Body of pancreas (tissue), 4 donors: Measurements from ENCODE around the gene APH1B.

Source experiments
- POLR2A ChIP-seq, 3 donors: fragments of 450-650 bp; IDR thresholded peaks; one replicate each; pipeline ENCODE4 v1.6.1; 2016; ENCODE audit warnings: antibody characterized with exemption in 3 of 3, mild to moderate bottlenecking in 2 of 3
- TF ChIP-seq, protein P1 (sequence below), 7 experiments: fragments of 450-650 bp in 4 of 7; fragments of 200-600 bp in 3 of 7; sonication (generic) in 3 of 7; IDR thresholded peaks; one replicate each; pipeline ENCODE4 v1.5.1; 2016 to 2019; ENCODE audit warnings: antibody characterized with exemption in 7 of 7

DNA sequence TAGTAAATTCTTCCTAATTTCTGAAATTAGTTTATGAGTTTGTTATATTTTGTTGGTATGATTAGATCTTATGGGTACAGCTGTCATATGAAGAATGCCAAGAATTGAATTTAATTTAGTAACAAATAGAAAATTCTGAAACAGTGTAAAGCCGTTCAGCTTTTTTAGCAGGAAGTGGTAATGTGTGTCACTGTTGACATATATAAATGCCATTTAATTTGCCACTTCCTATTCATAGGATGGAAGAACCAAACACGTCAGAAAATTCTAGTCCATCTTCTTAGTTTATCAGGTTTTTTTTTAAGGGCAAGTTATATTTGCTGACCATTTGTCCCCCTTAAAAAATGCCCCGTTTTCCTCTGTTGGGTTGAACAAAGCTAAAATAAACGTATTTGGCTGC is 45.0 kb upstream of the APH1B start:
- TF ChIP-seq, protein P1, sequence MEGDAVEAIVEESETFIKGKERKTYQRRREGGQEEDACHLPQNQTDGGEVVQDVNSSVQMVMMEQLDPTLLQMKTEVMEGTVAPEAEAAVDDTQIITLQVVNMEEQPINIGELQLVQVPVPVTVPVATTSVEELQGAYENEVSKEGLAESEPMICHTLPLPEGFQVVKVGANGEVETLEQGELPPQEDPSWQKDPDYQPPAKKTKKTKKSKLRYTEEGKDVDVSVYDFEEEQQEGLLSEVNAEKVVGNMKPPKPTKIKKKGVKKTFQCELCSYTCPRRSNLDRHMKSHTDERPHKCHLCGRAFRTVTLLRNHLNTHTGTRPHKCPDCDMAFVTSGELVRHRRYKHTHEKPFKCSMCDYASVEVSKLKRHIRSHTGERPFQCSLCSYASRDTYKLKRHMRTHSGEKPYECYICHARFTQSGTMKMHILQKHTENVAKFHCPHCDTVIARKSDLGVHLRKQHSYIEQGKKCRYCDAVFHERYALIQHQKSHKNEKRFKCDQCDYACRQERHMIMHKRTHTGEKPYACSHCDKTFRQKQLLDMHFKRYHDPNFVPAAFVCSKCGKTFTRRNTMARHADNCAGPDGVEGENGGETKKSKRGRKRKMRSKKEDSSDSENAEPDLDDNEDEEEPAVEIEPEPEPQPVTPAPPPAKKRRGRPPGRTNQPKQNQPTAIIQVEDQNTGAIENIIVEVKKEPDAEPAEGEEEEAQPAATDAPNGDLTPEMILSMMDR (IDR thresholded peaks at IDR 0.05): no peak
- TF ChIP-seq POLR2A (IDR thresholded peaks at IDR 0.05): no peak
